GM21423 (cell line): ENCODE data around the gene SNX30.

Experiments used
- ATAC-seq: cut with Tn5 transposase; IDR thresholded peaks from one replicate; pipeline ENCODE4 v1.9.1; 2021; ENCODE audit warnings: mild to moderate bottlenecking, moderate library complexity; ENCODE audit not compliant: unreplicated experiment

The SNX30 gene

DNA sequence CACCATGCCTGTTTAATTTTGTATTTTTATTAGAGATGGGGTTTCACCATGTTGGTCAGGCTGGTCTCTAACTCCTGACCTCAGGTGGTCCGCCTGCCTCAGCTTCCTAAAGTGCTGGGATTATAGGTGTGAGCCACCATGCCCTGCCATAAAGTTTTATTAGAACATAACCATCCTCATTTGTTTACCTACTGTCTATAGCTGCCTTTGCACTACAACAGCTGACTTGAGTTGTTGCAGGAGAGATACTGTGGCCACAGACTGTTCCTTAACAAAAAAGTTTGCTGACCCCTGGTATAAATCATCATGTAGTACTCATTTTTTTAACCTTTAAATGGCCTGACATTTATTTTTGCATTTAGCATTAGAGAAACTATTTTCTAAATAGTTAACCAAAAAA, 31.7 kb downstream of the SNX30 start:
- no peak for ATAC-seq

DNA sequence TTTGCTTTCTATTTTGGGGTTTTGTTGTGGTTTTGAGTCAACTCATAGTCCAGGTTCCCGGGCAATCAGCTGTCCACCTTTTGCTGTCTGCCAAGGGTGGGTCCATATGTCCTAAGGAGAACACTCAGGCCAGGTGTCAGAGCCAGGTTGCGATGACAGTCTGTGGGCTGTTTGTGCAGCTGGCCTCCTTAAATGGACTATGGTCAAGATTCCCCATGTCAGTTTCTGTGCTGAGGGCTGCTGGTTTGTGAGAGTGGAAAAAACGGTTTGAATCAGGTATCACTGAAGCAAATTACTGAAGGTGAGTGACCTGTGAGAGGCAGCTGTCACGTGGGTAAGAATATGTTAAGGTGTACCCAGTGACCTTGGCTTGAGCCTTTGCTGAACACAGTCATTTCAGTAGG, 33.0 kb downstream of the SNX30 start:
- no peak for ATAC-seq

DNA sequence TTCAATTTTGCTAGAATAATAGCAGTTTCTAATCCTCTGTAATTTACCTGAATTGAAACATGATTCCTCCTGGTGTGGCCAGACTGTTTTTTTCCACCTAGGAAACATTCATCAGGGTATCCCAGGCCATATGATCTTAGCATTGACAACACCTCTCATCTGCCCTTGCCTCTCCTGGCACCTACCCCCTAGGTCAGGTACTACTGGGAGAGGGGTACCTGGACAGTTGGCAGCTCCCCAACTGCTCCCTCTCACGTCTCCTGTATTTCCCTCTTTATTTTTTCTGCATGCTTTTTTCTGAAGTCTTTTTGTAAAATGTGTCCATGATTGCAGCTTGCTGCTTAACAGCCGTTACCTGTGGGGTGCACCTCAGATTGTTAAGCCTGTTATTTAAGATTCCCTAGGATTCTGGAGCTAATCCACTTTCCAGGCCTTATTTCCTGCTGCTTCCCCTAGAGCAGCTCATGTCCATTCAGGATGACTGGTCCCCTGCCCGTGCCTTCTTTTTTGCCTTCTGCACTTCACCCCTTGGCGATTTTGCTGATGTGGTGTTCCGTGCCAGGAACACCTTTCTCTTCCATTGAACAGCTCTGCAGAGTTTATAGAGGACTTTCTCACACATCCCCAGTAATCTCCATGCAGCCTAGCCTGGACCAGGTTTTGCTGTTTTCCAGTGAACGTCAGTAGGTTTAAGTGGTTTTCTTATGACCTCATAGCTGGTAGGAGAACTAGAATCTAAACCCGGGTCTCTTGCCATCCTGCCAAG, 33.6 kb downstream of the SNX30 start:
- no peak for ATAC-seq

- no peak for ATAC-seq
Measured at GRCh38 chr9:112785986-112786385, 35.4 kb downstream of the SNX30 start.

DNA sequence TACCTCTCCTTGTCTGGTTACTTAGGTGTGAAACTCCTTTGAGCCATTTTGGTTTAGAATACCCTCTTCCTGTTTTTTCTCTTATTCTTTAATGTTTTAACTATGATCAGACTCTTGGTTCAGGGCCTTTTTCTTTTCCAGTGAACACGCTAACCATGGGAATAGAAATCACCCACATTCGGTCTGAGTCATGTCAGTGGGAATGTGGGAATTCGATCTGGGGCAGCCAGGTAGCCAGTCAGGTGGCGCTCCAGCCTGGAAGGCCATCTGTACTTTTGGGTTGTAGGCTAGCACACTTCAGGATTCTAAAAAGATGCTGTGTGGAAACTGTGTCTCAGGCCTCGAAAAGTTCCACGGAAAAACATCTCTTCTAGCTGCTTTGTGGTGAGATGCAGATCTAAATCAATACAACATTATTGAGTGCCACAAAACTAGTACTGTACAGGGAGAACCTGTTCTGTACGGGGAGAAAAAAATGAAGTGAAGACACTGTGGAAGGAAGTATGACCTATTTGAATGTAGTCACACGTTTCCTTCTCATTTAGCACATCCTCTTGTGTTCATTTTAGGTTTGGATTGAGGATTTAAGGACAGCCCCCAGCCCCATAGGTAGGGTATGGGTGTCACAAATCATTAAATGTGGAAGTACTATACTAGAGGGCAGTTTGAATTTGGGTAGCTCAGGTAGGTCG, 36.4 kb downstream of the SNX30 start:
- no peak for ATAC-seq

- ATAC-seq, result no peak
Measured at GRCh38 chr9:112787978-112788377, 37.4 kb downstream of the SNX30 start.

DNA sequence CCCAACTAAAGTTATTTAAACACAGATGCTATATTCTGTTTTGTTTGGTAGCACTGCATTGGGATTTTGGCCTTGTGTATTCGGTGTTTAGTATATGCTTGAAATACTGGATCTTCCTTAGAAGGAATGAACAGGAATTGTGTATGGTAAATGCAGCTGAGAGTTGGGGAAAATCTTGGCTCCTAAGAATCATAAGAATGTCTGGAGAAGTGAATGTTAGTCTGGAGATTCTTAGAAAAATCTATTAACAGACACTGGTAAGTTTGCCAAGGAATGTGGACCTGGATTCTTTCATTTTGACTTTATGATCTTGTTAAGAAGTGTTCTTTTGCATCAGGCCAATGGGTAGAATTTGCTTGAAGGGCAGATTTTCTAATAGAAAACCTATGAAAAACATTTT, 38.9 kb downstream of the SNX30 start:
- ATAC-seq, result no peak

DNA sequence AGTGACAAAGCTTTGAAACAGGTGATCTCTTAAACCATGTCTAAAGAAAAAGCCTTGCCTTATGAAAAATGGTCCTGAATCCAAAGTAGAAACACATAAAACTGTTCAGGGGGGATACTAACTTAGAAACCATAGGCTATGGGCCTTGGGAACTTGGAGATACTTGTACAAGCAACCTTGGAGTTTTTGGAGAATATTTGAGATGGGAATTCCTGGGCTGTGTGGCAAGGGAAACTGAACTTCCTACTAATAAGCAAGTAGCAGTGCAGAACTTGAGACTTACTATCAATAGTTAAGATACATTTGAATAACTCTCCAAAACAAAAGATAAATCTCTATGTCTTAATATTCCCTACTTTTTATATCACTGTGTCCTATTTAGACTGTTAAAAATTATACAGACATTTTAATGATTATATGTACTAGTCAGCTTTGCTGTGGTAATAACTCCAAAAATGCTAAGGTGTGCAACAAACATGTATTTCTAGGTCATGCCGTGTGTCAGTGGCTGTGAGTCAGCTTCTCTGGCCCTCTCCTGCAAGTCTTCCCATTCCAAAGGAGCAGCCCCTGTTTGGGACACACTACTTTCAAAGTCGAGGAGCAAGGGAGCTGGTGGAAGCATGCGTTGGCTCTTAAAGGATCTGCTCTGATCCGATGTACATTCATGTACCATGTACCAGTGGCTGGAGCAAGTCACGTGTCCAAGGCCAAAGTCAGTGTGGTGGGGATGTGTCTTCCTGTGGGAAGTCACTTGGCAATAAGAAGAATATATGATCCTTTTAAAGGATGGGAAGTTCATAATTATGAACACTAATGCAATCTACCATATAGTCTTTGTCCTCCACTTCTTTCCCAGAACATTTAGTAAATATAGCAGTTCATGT, 39.6 kb downstream of the SNX30 start:
- ATAC-seq, result no peak

DNA sequence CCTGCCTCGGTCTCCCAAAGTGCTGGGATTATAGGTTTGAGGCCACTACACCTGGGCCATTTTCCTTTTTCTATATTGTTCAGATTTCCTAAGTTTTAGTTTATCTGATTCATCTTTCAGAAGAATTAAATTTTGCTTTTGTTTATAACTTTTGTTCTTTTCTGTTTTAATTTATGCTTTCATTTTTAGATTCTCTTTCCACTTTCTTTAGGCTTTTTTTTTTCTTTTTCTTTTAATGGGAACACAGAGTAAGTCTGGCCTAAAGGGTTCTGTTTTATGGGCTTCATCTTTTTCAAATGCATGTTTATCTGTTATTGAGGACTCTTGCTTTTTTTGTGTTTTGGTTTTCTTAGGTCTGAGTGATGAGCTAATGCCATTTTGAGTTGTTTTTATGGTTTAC, 42.1 kb downstream of the SNX30 start:
- no peak for ATAC-seq

DNA sequence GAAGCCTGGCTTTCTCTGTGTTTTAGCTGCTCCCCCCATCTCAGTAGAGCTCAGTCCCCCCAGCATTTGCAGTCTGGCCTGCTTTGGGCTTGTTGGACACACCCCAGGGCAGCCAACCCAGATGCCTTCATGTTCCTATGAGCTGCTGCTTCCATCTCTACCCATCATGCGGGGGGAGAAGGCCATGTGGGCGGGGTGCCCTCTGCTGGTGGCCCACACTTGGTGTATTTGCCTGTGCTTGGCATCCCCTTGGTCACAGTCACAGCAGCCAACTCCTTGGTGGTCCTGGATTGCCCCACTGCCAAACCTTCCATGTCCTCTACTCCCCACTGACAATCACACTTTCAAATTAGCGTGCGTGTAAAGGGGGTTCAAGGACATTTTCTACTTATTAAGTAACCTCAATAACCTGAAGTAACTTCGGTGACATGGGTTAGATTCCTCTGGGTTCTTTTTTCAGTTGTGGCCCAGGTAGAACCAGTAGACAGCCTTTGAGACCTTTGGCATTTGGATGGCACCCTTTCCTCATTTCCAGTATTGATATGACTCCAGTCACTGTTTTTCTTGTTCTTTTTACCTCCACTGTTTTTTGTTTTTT, 42.8 kb downstream of the SNX30 start:
- ATAC-seq, result no peak

DNA sequence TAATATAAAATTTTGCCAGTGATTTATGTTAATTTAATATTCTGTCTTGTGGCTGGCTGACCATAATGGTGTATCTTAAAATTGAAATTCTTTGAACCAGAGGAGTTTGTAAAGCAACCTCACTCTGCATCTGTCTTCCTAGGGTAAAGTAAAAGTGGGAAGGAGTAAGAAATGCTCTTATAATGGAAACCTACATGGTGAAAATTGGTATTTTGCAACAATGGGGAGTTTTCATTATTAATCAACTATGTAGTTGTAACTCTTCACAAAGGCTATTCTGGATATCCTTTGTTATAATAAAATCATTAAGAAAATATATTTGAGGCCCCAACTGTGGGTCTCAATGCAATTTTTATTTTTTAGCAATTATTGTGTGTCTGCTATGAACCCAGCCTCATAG, 44.2 kb downstream of the SNX30 start:
- no peak for ATAC-seq

DNA sequence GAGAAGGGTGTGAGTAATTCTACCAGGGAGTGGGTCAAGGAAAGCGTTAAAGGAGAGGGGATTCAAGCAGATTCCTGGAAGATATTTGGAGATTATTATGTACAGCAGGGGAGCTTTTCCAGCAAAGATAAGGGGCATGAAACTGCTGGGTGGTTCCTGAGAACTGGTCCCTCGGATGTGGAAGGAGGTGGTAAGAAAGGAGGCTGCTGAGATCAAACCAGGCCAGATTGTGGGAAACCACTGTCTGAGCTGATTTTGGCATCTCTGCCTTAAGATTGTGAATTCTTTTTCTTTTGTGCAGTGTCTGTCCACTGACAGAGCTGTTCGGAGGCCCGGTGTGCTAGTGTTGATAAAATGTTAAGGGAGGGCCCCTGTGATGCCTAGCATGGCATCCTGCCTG, 45.4 kb downstream of the SNX30 start:
- no peak for ATAC-seq

GRCh38 chr9:112796485-112796884, 45.9 kb downstream of the SNX30 start:
- ATAC-seq, result no peak

DNA sequence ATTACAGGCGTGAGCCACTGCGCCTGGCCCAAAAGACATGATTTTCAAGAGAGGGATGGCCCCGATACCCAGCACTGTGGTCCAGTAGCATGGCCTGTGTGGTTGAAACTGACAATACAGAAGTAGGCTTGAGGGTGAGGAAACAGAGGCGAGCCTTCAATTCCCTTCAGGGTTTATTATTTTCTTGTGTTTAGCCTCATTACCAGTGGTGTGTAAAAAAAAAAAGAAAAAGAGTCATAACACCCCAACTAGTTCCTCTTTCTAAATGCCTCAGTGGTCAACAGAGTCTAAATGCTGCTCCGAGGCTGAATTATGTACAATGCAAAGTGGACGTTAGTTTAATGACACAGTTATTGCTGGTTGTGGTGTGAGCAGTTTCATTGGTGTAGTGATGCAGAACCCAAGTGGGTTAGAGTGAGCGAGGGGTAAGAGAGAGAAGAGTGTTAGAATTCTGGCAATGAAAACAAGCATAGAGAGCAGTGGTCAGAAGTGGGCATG, 58.8 kb downstream of the SNX30 start:
- ATAC-seq, result peak; percentile 98

GRCh38 chr9:112809906-112810305, 59.3 kb downstream of the SNX30 start:
- ATAC-seq, result no peak

DNA sequence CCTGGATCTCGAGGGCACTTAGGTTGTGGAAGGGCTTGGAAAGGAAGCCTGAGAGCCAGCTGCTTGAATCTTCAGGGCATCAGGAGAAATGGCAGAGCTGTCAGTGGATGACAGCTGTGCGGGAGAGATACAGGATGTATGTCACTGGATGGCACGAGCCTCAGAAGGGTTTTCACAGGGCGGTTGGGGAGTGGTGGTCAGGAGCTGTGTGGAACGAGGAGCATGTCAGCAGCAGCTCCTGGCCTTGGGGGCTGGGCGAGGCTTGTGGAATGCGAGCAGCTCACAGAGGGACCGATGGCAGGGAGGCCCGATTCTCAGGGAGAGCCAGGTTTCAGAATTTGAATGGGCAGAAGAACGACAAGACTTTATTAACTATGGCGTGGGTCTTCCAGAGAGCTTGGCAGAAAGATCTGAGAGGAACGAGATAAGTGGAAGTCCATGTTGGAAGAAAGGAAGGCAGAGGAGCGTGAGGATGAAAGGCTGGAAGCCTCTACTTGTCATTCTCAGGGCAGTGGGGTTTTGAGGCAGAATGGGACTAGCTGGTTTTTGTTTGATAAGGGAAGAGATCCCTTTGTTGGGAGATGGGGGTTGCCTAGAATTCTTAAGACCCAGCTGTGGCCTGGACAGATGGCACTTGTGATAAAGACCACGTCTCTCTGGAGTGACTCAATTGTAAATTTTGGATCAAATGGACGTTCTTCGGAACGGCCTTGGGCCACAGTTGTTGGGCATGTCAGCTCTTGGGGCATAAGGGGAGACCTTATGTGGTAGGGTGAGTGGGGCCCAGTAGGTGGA, 60.3 kb downstream of the SNX30 start:
- ATAC-seq, result no peak

- ATAC-seq, result no peak
Measured at GRCh38 chr9:112811518-112811917, 61.0 kb downstream of the SNX30 start.

DNA sequence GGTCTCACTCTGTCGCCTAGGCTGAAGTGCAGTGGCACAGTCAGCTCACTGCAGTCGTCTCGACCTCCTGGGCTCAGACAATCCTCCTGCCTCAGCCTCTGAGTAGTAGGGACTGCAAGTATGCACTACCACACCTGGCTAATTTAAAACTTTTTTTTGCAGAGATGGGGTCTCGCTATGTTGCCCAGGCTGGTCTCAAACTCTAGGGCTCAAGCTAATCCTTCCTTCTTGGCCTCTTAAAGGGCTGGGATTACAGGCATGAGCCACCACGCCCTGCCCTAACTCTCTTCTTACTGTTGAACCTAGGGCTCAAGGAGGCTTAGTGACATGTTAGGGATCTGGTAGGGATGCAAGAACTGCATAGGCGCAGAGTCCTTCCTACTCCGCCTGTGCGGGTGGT, 65.3 kb downstream of the SNX30 start:
- no peak for ATAC-seq

- peak; percentile 90 for ATAC-seq
Measured at GRCh38 chr9:112817860-112818203, 67.3 kb downstream of the SNX30 start.
